Heart left ventricle (tissue), 13 donors: Measurements from ENCODE around the gene GPC6.

Experiments used
- POLR2A ChIP-seq, 2 donors: fragments of 450-650 bp; IDR thresholded peaks; one replicate each; pipeline ENCODE4 v1.6.1; 2017; ENCODE audit warnings: antibody characterized with exemption in 2 of 2, mild to moderate bottlenecking in 2 of 2, moderate library complexity in 2 of 2
- TF ChIP-seq, protein P1 (sequence below), 12 donors: fragments of 200-600 bp; sonication (generic) in 4 of 12; IDR thresholded peaks; one replicate each; pipeline versions ENCODE4 v1.5.0 to v1.8.0; 2018 to 2022; ENCODE audit warnings: antibody characterized with exemption in 12 of 12, mild to moderate bottlenecking in 5 of 12
- donor health status: ischemic (EF 13 %, LVEDD 7.1; RV severe dilation, severe dysfunction).
- donor health status: DM: no; HTN: yes; CAD: no.
- donor health status: DM: no; HTN: no; CAD: no.
- donor health status: ischemic (EF 25% LVEDD 6.9; RV normal size, moderate dysfunction).
- donor health status: ischemic (EF 25% LVEDD 5.7; RV mildly dilated, moderate dysfunction).
- donor health status: ischemic (EF 35%, LVEDD 5.7; RV mildly dilated, moderate dysfunction).
- donor health status: nonischemic (EF 11% LVEDD 7.7; RV severe dilation, severe dysfunction).
- donor health status: DM: yes; HTN: yes; CAD: no.
- donor health status: PGD.
- donor health status: ischemic (EF 29% LVEDD 5.4; RV normal size, mild dysfunction).
- donor health status: nonischemic (EF 23%, LVEDD 6.1; RV moderate dilation, normal function).

DNA sequence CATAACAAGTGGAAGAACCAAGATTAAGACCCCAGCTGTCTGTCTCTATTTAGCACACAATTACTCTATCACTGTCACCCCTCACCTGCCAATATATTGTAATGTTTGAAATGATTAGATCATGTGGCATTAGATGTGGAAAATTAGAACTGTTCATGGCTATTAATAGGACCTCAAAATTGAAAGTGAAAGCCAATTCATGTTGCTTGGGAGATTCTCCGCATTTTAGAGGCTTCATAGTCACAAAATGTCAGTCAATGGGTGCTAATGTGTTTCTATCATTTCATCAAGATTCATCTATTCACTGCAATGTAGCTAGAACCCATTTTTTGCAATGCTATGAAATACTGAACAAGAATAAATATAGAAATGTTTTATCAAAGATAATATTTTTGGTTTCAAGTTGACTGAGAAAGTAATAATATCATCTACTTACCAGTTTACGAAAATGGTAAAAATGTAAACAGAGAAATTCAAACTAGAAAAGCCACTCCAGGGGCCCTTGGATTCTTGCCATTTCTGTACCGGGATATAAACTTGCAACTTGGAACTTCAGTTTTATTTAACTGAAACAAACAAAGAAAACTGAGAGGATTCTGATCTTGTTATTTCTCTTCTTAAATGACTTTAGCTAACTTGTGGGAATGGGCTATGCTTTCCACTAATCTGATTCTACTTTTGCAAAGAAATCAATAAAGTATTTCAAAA, 864.3 kb downstream of the GPC6 start:
- TF ChIP-seq, protein P1, sequence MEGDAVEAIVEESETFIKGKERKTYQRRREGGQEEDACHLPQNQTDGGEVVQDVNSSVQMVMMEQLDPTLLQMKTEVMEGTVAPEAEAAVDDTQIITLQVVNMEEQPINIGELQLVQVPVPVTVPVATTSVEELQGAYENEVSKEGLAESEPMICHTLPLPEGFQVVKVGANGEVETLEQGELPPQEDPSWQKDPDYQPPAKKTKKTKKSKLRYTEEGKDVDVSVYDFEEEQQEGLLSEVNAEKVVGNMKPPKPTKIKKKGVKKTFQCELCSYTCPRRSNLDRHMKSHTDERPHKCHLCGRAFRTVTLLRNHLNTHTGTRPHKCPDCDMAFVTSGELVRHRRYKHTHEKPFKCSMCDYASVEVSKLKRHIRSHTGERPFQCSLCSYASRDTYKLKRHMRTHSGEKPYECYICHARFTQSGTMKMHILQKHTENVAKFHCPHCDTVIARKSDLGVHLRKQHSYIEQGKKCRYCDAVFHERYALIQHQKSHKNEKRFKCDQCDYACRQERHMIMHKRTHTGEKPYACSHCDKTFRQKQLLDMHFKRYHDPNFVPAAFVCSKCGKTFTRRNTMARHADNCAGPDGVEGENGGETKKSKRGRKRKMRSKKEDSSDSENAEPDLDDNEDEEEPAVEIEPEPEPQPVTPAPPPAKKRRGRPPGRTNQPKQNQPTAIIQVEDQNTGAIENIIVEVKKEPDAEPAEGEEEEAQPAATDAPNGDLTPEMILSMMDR (IDR thresholded peaks at IDR 0.05): no peak
- no peak for TF ChIP-seq POLR2A (IDR thresholded peaks at IDR 0.05)
